HG02885 (cell line): ENCODE results near the gene KIF6.
"Not testable (repeated sequence)": the region's sequence is repeated elsewhere in the genome, so short reads cannot be mapped to it uniquely, and the experiment has no call there.

Source experiments
- ATAC-seq: cut with Tn5 transposase; IDR thresholded peaks from one replicate; pipeline ENCODE4 v1.9.1; 2021; ENCODE audit warnings: mild to moderate bottlenecking; ENCODE audit not compliant: unreplicated experiment, poor library complexity

The KIF6 gene

GRCh38 chr6:39724787-39725631, at the start of gene KIF6:
Gene KIF6, minus strand, starts transcription at chr6:39725408. Its CDS starts 98 bp downstream, at chr6:39725310.
- ATAC-seq, result peak; percentile 100

- no peak for ATAC-seq
Observed at GRCh38 chr6:39773782-39774181, 48.6 kb upstream of the KIF6 start.

GRCh38 chr6:39772559-39773273, 47.5 kb upstream of the KIF6 start:
- no peak for ATAC-seq

GRCh38 chr6:39770446-39770845, 45.2 kb upstream of the KIF6 start:
- no peak for ATAC-seq

GRCh38 chr6:39769012-39769411, 43.8 kb upstream of the KIF6 start:
- ATAC-seq, result no peak

- no peak for ATAC-seq
Observed at GRCh38 chr6:39765508-39766065, 40.4 kb upstream of the KIF6 start.

- no peak for ATAC-seq
Observed at GRCh38 chr6:39760226-39760952, 35.2 kb upstream of the KIF6 start.

- ATAC-seq, result no peak
Observed at GRCh38 chr6:39758905-39759605, 33.8 kb upstream of the KIF6 start.

GRCh38 chr6:39756582-39756981, 31.4 kb upstream of the KIF6 start:
- no peak for ATAC-seq

GRCh38 chr6:39755231-39755630, 30.0 kb upstream of the KIF6 start:
- ATAC-seq, result no peak

GRCh38 chr6:39754514-39755115, 29.4 kb upstream of the KIF6 start:
- ATAC-seq, result no peak

GRCh38 chr6:39753725-39754045, 28.5 kb upstream of the KIF6 start:
- ATAC-seq, result no peak

GRCh38 chr6:39752835-39753724, 27.9 kb upstream of the KIF6 start:
- no peak for ATAC-seq

- ATAC-seq, result no peak
Observed at GRCh38 chr6:39746795-39747194, 21.6 kb upstream of the KIF6 start.

- no peak for ATAC-seq
Observed at GRCh38 chr6:39733704-39734103, 8.5 kb upstream of the KIF6 start.

- no peak for ATAC-seq
Observed at GRCh38 chr6:39731565-39731964, 6.4 kb upstream of the KIF6 start.

GRCh38 chr6:39729945-39730344, 4.7 kb upstream of the KIF6 start:
- no peak for ATAC-seq

GRCh38 chr6:39725632-39725997, 407 bp upstream of the KIF6 start:
- ATAC-seq, result no peak

- not testable (repeated sequence) for ATAC-seq
Observed at GRCh38 chr6:39723350-39723749, 1.9 kb downstream of the KIF6 start.
